ENCODE data around the gene PEX12.

- TF ChIP-seq CTCF (IDR thresholded peaks at IDR 0.05; ENCODE audit: insufficient read depth, low read length) (no peak), REST (IDR thresholded peaks at IDR 0.05; ENCODE audit: insufficient replicate concordance, low read depth) (no peak), POLR2AphosphoS5 (IDR thresholded peaks at IDR 0.05; ENCODE audit: low read depth) (no peak), GABPA (IDR thresholded peaks at IDR 0.05; ENCODE audit: low read depth) (no peak)
These were observed 9.0 kb downstream of the PEX12 start for GRCh38 chr17:35569405-35569804.
